ENCODE data around the gene SIK2.

The SIK2 gene

GRCh38 chr11:111581341-111581740, 20.9 kb upstream of the SIK2 start:
- H3K4me3 ChIP-seq (ENCODE audit: low read length): no peak overlapping the region
- no peak for TF ChIP-seq CTCF (conservative IDR thresholded peaks at IDR 0.05; ENCODE audit: low read depth, low read length)
- DNase-seq (ENCODE audit: low read depth): no peak

- TF ChIP-seq CTCF (conservative IDR thresholded peaks at IDR 0.05; ENCODE audit: low read depth, low read length): no peak
- DNase-seq (ENCODE audit: low read depth): no peak
- H3K4me3 ChIP-seq (ENCODE audit: low read length): no peak overlapping the region
Measured at GRCh38 chr11:111582163-111582562, 20.1 kb upstream of the SIK2 start.

GRCh38 chr11:111582881-111583280, 19.4 kb upstream of the SIK2 start:
- no peak for TF ChIP-seq CTCF (conservative IDR thresholded peaks at IDR 0.05; ENCODE audit: low read depth, low read length)
- H3K4me3 ChIP-seq (ENCODE audit: low read length): no peak overlapping the region
- DNase-seq (ENCODE audit: low read depth): no peak

- H3K4me3 ChIP-seq (ENCODE audit: low read length): no peak overlapping the region
- no peak for DNase-seq (ENCODE audit: low read depth)
- TF ChIP-seq CTCF (conservative IDR thresholded peaks at IDR 0.05; ENCODE audit: low read depth, low read length): no peak
Measured at GRCh38 chr11:111585371-111585770, 16.9 kb upstream of the SIK2 start.

GRCh38 chr11:111586388-111586831, 15.8 kb upstream of the SIK2 start:
- DNase-seq (ENCODE audit: low read depth): no peak
- H3K4me3 ChIP-seq (ENCODE audit: low read length): no peak overlapping the region
- TF ChIP-seq CTCF (conservative IDR thresholded peaks at IDR 0.05; ENCODE audit: low read depth, low read length): peak; percentile 62

GRCh38 chr11:111589114-111589513, 13.1 kb upstream of the SIK2 start:
- TF ChIP-seq CTCF (conservative IDR thresholded peaks at IDR 0.05; ENCODE audit: low read depth, low read length): no peak
- no peak overlapping the region for H3K4me3 ChIP-seq (ENCODE audit: low read length)
- no peak for DNase-seq (ENCODE audit: low read depth)

- no peak overlapping the region for H3K4me3 ChIP-seq (ENCODE audit: low read length)
- TF ChIP-seq CTCF (conservative IDR thresholded peaks at IDR 0.05; ENCODE audit: low read depth, low read length): no peak
- no peak for DNase-seq (ENCODE audit: low read depth)
Measured at GRCh38 chr11:111589886-111590499, 12.3 kb upstream of the SIK2 start.
